GM19452 (cell line): ENCODE data around the gene CTDSPL.

Source experiments
- ATAC-seq: cut with Tn5 transposase; IDR thresholded peaks from one replicate; pipeline ENCODE4 v1.9.1; 2021; ENCODE audit not compliant: unreplicated experiment

CTDSPL gene

DNA sequence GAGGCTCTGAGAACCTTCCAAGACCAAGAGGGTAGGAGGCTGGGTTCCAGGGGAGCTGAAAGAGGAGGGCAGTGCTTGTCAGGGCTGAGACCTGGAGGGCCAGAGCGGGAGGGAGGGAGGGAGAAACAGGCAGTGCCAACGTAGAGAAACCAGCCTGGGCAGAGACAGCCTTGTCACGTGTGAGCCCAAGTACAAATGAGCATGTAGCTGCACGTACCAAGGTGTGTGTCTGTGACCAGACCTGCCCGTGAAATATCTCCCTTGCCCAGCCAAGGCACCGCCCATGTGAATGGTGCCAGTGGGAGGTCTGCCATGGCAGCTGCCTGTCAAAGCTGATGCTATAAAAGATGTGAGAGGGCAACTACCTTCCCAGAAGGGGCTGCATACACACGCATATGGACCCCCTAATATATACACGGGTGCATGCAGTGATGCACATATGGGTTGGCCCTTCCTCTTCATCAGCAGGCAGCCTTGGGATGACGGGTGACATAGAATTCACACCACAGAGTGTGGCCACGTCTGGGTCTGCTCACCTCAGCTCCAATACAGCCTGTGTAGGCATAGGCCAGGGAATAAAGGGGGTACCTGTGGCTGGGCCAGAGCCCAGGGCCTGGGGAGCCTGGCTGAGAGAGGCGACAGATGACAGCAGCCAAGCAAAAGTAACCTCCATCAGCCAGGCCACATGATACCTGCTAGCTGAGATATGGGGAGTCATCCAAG lies 7.8 kb upstream of the CTDSPL start:
- no peak for ATAC-seq

DNA sequence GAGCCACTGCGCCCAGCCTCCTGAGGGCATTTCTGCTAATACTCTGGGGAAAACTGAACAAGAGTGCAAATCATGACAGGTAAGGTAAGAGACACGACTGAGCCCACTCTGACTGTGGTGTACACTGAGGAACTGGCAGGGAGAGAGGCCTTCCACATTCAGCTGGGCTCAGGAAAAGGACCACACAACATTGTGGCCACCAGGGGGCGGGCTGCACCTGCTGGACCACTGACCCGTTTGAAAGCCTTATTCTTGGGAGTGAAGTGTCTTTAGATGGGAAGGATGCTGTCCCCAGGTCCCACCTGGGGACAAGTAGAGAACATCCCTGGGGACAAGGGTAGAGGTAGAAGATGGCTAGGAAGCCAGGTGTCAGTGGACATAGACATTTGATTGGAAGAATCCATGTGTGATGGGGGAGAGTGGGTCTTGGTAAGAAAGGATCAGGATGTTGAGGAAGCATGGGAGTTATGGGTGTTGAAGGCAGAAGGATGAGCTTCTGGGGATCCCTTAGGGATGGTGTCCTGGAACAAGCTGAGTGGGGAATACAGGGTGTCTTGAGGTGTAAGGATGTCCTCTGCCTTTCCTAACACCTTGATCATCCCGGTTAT lies 6.2 kb upstream of the CTDSPL start:
- ATAC-seq = no peak

DNA sequence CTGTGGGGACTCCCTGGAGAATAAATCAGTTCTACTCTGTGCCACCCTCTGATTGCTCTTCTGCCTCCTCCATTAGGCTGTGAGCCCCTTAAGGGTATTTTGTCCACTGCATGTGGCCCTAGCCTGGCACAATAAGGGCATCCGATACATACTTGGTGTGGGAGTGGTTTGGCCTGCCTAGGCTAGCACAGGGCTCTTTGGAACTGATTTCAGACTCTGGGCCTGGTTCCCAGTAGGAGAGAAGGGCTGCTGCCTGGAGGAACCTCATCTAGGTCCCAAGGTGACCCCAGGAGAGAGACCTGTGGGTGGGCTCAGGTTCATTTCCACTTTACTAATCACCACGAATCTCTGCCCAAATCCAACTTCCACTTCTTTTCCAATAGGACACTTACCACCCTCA lies 5.3 kb upstream of the CTDSPL start:
- ATAC-seq = no peak

DNA sequence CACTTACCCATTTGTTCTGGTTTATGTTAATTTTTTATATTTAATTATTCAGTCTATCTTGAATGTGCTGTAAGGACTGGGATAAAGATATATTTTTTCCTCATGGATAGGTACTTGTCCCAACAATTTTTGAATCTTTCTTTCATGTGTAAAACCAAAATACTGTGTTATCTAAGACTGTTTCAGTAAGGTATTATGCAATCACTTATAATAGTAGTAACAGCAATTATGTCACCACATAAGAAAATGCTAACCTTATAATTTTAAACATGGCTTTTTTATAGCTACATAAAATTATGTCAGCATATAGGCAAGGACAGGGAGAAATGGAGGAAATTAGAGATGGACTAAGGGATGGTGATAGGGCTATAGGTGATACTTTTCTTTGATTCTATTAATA lies 2.9 kb upstream of the CTDSPL start:
- no peak for ATAC-seq

DNA sequence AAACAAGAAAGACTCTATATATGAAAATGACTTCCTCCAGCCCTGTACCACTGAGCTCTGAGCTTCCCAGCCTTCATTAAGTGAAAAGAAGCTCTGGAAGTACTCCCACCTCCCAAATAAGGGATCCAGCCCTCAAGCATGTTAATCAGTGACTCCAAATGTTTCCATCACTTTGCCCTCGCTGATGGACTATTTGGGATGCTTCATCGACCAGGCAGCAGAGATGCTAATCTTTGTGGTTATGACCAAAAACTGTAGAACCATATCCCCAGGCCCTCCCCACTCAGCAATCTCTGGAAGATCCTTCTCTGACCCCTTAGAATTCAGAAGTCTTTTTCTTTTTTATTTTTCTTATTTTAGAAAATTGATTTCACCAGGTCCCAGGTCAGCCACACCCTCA lies 2.3 kb upstream of the CTDSPL start:
- no peak for ATAC-seq

DNA sequence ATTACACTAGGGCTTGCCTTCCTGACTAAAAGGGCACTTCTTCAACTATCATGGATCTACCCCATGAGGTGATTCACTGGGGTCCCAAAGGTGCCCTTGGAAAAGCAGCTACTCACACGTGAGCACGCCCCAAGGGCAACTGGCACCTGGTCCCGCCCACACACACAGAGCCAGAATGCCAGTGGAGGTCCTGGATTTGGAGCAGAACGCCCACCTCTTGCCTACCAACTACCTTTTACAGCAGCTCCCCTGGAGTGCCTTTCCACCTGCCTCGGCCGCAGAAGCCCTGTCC lies 1.8 kb upstream of the CTDSPL start:
- no peak for ATAC-seq

DNA sequence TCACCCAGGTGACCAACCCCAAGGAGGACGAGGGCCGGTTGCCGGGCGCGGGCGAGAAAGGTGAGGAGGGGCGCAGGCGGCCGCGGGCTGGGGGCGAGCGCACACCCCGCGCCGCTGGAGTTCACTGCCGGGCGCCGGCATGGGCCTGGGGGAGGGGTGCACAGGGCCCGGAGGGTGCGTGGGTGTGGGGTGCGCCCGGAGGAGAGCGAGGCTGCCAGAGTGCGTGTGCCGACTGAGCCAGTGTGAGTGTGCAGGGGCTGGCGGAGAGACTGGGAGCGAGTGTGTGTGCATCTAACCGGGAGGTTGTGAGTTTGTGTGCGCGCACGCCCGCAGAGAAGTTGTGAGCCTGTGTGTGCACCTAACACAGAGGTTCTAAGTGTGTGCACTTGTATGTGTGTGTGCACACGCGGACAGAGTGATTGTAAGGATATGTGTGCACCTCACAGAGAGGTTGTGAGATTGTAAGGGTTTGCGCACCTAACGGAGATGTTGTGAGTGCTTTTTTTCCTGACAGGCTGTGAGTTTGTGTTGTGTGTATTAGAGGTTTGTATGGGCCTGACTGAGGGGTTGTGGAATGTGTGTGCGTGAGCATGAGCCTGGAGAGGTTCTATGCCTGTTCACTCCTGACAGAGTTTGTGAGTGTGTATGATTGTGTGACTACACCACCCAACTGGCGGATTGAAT lies 681 bp downstream of the CTDSPL start:
- ATAC-seq = no peak

DNA sequence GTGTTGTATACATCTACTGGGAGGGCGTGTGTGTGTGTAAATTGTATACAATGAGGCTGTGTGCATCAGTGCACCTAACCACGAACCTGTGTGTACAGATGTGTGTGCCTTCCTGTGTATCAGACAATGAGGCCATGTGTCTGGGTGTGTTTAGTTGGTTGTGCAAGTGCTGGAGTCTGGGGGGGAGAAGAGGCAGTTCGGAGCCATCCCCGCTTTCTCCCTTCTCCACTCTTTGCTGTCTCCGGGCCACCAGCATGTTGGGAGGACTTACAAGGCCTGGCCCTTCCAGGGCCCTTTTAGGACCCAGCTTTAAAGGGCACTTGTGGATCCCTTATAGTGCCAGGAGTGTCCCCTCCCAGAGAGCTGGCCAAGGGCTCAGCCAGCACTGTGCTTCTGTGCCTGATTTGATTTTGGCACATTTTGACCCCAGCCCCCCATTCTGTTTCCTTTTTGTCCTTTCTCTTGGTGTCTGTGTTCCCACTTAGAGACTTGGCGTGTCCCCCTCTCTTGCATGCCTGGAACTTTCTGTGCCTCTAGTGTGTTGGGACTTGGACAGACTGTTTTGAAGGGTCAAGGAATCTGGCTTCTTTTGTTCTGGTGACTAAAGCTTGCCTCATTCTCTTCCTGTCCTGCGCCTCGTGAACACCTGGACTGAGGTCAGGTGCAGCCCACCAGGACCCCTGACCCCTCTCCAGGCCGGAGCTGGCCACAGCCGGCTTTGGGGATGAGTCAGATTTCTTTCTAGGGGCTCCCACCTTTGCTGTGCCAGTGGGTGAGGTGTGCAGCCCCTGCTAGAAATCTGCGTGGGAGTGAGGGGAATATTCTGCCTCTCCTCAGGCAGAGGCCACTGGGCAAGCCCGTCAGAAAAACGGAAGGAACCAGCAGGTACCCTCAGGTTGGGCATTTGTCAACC lies 1.5 kb downstream of the CTDSPL start:
- no peak for ATAC-seq

DNA sequence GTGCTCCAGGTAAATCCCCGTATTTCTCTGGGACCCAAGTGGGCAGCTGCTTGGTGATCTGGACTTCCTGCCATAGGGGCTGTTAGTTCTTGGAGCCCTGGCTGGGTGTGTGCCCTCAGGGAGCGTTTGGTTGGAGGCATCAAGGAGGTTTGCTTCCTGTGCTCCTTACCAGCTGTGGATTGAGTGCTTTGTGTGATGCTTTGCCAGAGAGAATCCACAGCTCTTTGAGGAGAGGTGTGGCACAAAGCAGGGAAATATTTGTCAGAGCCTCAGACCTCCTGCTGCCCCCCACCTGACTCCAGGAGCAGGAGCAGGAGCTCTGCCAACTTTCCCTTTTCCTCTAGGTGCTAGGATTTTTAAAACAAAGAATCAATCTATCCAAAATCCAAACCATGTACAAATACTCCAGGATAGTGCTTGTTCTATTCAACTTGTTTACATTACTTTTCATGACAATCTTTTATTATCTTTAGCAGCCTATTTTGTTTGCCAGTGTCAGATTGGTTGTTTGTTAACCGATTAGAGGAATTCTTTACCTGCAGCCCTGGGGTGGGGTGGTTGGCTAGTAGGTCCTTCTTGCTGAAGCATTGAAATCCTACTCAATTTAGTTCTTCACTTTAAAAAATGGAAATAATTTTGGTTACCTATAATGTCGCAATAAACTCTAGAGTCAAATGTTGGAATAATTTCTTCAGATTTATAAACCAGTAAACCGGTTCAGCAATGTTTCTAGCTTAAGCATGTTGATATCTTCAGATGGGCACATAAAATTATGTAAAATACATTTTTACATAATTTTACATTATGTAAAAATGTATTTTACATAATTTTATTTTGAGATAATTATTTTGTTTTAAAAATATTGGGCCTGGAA lies 2.5 kb downstream of the CTDSPL start:
- ATAC-seq = no peak

DNA sequence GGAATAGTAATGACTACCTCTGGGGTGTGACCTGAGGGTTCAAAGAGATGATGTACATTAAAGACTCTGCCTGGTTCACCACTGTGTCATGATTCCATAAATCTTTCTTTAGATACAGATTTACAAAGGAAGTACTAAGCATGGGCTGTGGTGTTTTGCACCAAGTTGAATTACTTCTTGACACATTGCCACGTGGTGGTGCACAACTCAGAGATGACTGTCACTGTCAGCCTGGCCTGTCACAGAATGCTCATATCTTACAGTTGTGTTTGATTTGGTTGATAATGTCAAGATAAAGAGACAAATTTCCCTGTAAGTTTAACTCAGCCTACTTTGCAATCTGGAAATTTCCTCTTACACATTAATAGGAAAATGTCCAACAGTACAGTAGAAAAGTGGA lies 3.2 kb downstream of the CTDSPL start:
- ATAC-seq = no peak

DNA sequence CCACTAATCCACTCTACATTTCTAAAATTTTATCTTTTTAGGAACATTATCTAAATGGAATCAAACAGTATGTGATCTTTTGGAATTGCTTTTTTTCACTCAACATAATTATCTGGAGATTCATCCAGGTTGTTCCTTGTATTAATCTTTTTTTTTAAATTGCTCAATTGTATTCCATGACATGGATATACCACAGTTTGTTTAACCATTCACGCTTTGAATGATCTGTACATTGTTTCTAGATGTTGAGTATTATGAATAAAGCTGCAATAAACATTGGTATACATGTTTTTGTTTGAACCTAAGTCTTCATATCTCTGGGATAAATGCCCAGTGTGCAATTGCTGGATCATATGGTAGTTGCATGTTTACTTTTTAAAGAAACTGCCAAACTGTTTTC lies 5.5 kb downstream of the CTDSPL start:
- ATAC-seq = no peak

DNA sequence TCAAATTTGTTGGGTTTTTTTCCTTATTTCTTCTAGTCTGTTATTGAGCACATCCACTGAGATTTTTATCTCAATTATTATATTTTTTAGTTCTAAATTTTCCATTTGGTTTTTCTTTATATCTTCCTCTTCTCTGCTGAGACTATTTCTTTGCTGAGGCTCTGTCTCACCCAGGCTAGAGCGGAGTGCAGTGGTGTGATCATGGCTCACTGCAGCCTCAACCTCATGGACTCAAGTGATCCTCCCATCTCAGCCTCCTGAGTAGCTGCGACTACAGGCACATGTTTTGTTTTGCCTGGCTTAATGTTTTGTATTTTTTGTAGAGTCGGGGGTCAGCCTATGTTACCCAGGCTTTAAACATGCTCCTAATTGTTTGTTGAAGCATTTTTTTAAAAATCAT lies 10.2 kb downstream of the CTDSPL start:
- no peak for ATAC-seq

DNA sequence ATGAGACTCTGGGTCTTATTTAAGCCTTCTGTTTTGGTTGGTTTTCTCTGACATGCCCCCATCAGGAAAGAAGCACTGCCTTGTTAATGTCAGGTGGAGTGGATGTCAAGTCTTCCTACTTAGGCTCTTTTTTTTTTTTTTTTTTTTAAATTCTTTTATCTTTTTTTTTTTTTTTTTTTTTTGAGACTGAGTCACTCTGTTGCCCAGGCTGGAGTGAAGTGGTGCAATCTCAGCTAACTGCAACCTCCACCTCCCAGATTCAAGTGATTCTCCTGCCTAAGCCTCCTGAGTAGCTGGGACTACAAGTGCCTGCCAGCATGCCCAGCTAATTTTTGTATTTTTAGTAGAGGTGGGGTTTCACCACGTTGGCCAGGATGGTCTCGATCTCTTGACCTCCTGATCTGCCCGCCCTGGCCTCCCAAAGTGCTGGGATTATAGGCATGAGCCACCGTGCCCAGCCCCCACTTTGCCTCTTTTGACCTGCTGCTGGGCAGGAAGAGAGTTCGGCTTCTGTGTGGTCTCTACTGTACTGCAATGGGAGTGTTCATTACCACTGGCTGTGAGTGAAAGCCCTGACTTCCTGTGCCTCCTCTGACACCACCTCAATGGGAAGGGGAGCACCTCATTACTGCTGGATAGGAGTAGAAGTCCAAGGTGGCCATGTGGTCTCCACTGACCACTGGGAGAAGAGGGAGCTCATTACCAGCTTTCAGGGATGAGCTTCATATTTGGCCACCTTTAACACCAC lies 10.9 kb downstream of the CTDSPL start:
- no peak for ATAC-seq

DNA sequence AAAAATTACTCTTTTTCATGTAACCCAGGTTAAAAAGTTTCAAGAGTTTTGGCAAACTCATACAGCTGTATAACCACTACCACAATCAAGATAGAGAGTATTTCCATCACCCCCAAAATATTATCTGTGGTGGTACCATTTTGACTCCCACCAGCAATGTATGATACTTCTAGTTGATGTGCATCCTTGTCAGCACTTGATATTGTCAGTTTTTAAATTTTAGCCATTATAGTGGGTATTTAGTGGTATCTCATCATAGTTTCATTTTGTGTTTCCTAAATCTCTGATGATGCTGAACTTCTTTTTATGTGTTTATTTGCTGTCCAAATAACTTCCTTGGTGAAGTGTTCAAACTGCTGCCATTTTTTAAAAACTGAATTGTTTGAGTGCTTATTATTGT lies 14.6 kb downstream of the CTDSPL start:
- ATAC-seq = no peak

DNA sequence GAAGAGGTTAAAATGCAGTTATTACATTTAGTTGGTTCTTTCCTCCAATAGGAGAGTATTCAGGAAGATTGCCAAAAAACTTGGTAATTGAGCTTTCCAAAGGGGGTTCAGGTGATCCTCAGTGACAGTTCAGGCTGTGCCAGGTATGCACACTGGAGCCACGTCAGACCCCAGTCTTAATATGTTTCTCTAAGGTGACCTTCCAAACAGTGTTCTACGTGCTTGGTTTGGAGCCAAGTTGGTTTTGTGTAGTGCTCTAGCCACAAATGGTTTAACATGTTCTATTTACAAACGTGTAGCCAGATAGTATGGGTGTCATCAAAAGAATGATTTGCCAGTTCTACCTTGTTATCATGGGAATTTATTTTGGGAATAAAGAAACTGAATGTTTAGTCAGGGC lies 21.0 kb downstream of the CTDSPL start:
- no peak for ATAC-seq

DNA sequence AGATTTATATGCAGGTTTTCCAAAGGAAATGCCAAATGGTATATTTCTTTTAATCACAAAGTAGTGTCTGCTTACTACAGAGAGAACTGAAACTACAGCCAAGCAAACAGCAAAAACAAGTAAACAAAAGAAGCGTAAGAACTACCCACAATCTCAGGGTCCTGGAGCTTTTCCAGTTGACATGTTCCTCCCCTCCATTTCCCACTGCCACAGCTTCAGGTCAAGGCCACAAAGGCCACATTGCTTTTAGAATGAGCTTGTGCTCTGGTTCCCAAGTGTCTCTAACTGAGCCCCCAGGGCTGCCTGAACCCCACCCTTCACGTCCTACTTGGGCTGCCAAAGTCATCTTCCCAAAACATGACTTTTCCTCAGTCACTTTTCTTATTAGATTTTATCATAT lies 24.1 kb downstream of the CTDSPL start:
- no peak for ATAC-seq

DNA sequence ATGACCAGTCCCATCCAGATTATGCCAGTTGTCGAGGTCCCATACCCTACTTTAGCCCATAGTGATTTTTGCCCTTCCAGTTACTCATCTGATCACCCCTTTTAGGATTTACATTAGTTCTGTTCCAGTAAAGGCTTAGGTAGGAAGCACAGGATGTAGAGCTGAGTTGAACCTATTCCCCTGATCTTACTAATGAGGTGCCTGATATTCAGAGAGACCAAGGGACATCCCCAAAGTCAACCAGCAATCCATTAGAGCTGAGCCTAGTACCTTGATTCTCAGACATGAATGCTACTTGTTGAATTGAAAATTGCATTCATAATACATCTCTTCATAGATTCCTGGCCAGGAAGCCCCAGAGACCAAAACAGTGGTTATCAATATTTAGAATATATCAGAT lies 24.7 kb downstream of the CTDSPL start:
- ATAC-seq = no peak

DNA sequence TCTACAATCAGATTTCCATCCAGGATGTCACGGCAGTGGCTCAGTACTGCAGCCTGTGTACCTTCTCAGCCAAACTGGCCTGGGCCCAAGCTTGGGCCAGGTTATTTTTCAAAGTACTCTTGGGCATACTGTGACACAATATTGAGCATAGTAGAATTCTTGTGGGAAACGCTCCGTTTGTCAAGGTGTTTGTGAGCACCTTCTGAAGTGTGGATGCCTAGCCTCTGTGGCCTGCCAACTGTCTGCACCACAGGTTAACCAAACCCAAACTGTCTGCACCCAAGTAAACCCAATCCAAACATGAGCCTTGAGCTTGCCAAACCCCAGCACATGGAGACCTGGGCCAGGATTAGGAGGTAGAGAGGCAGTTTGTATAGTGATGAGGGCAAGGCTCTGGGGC lies 25.4 kb downstream of the CTDSPL start:
- ATAC-seq = no peak

DNA sequence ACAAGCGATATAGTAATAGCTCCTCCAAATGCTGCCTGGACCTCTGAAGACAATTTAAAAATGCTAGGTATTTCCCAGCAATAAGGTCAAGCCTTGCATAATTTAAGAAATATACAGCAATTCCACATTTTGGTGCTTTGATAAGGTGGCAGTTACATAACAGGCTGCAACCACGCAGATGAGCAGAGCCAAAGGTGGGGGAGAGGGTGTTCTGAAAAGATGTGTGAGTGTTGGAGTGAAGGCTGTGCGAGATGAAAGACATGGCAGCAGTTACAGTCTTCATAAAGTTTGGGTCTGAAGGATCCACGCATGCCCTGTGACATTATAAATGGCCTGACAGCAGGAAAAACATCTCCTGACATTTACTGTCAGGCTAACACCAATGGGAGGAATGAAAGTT lies 26.1 kb downstream of the CTDSPL start:
- no peak for ATAC-seq

DNA sequence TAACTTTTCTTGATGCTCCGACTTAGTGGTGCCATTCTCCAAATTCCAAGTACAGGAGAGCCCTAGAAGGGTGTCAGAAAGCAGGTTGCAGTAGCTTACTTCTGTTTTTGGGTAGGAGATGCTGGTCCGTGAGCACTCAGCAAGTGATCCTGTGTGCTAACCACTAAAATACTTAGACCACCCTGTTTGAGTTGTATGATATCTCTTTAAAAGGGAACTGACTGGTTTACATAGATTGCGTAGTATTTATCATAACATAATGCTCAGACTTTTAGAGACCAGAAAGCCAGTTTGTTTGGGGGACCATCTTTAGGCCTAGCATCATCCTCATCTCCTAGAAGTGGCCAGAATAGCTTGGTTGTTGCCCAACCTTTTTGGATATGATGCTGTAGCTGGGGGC lies 26.7 kb downstream of the CTDSPL start:
- ATAC-seq = no peak
